Nephron (organoid): ENCODE results near the gene HDAC4.
A peak's percentile ranks its signal among the peaks of the same experiment; 100 is the strongest.

Source experiments
- H3K27ac Mint-ChIP-seq, 3 experiments: 2 replicates each; pipeline ENCODE4 v1.8.0; 2020; ENCODE audit warnings: mixed read lengths in 3 of 3, mild to moderate bottlenecking in 2 of 3, moderate library complexity in 1 of 3
- H3K27me3 Mint-ChIP-seq: 2 replicates; pipeline ENCODE4 v1.8.0; 2021; ENCODE audit warnings: low read depth, mild to moderate bottlenecking, moderate library complexity, mixed read lengths
- H3K36me3 Mint-ChIP-seq: 2 replicates; pipeline ENCODE4 v1.8.0; 2020; ENCODE audit warnings: low read depth, mixed read lengths
- H3K4me1 Mint-ChIP-seq: 2 replicates; pipeline ENCODE4 v1.8.0; 2020; ENCODE audit warnings: mixed read lengths
- H3K4me3 Mint-ChIP-seq, 3 experiments: 2 replicates each; pipeline ENCODE4 v1.8.0; 2020; ENCODE audit warnings: mild to moderate bottlenecking in 3 of 3, mixed read lengths in 3 of 3, moderate library complexity in 2 of 3
- H3K9me3 Mint-ChIP-seq: 2 replicates; pipeline ENCODE4 v1.8.0; 2020; ENCODE audit warnings: mixed read lengths
- TF ChIP-seq, protein P1 (sequence below), 3 experiments: fragments of 200-600 bp; sonication (generic); IDR thresholded peaks; one replicate each; pipeline ENCODE4 v1.5.0; 2021; ENCODE audit warnings: antibody characterized with exemption in 3 of 3; ENCODE audit not compliant: unreplicated experiment in 3 of 3

HDAC4 gene

DNA sequence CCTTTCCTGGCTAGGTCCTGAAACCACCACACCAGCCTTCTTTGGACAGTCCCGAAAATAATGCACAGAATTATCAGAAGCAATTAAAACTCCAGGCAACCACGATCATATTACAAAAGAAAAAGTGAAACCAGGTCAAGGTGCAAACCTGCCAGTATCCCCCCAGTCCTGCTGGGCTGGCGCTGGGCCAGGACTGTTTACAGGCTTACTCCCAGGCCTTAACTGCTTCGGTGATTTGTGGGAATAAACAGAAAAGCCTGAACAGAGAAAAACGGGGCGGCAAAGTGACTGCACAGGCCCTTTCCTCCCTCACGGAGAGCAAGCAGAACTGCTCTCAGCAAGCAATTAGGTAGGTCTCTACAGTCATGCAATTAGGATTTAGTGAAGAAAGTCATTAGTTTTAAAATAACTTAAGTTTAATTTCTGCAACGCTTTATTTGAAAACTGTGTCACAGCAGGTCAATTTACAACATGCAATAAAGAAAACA, 1.3 kb downstream of the HDAC4 start:
- H3K9me3 Mint-ChIP-seq, result peaks cover 8% of the 10 kb centered on the region
- TF ChIP-seq, protein P1, sequence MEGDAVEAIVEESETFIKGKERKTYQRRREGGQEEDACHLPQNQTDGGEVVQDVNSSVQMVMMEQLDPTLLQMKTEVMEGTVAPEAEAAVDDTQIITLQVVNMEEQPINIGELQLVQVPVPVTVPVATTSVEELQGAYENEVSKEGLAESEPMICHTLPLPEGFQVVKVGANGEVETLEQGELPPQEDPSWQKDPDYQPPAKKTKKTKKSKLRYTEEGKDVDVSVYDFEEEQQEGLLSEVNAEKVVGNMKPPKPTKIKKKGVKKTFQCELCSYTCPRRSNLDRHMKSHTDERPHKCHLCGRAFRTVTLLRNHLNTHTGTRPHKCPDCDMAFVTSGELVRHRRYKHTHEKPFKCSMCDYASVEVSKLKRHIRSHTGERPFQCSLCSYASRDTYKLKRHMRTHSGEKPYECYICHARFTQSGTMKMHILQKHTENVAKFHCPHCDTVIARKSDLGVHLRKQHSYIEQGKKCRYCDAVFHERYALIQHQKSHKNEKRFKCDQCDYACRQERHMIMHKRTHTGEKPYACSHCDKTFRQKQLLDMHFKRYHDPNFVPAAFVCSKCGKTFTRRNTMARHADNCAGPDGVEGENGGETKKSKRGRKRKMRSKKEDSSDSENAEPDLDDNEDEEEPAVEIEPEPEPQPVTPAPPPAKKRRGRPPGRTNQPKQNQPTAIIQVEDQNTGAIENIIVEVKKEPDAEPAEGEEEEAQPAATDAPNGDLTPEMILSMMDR (IDR thresholded peaks at IDR 0.05; ENCODE audit: unreplicated experiment in 3 of 3), result no peak
- H3K4me3 Mint-ChIP-seq, result peak overlapping the region; percentile 92 to 97 (median 94)
- peak overlapping the region; percentile 89 to 97 (median 93) for H3K27ac Mint-ChIP-seq
- peaks cover 10% of the 10 kb centered on the region for H3K27me3 Mint-ChIP-seq
- peaks cover 53% of the 10 kb centered on the region for H3K4me1 Mint-ChIP-seq
- H3K36me3 Mint-ChIP-seq, result no peaks in the 10 kb centered on the region

DNA sequence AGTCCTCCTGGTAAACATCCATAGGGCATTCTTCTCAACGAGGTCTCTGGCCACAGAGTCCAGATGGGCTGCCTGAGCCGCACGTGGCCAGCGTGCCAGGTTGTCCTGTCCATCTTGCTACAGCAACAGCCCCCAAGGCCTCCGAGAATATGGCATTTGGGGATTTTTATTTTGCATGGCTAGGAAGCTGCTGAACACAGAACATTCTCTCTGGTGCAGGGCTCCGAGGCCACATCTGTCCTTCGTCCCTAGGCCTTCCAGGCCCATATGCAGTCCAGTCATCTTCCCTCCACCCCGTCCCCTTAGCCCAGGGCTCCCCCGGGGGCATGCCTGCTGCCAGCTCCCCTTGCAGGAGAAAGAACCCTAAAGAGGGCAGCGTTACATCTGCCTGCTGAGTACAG, 2.3 kb downstream of the HDAC4 start:
- Mint-ChIP-seq H3K4me1 (peaks cover 62% of the 10 kb centered on the region), H3K36me3 (no peaks in the 10 kb centered on the region), H3K27me3 (peaks cover 10% of the 10 kb centered on the region), H3K9me3 (peaks cover 4% of the 10 kb centered on the region), H3K27ac (peak overlapping the region; percentile 89 to 97 (median 93)), H3K4me3 (peak overlapping the region; percentile 92 to 97 (median 94))
- TF ChIP-seq, protein P1 (IDR thresholded peaks at IDR 0.05; ENCODE audit: unreplicated experiment in 3 of 3), result no peak

DNA sequence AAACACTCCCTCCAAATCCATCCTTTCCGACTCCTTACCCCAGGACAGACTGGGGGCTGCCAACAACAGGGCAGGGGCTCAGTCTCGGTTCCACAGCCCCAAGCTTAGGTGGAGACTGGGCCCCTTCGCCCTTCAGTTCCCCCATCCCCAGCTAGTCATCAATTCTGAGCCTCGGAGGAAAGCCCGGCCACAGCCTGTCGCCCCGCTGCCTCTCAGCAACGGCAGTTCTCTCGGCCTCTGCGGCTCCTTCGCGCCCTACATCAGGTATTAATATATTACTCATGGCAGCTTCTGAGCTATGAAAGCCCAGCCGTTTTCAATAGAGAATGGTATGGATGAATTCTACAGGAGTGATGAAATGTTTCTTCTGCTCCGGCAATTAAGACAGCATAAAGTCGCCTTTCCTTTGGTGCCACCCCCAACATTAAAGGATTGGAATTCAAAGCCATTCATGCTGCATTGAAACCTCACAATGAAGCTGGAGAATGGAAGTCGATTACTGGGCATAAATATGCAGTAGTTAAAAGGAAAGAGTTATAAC, 2.8 kb downstream of the HDAC4 start:
- TF ChIP-seq, protein P1 (IDR thresholded peaks at IDR 0.05; ENCODE audit: unreplicated experiment in 3 of 3), result no peak
- peaks cover 68% of the 10 kb centered on the region for H3K4me1 Mint-ChIP-seq
- peak overlapping the region; percentile 89 to 97 (median 93) for H3K27ac Mint-ChIP-seq
- peaks cover 4% of the 10 kb centered on the region for H3K9me3 Mint-ChIP-seq
- no peaks in the 10 kb centered on the region for H3K36me3 Mint-ChIP-seq
- H3K4me3 Mint-ChIP-seq, result peak overlapping the region; percentile 92 to 97 (median 94)
- peaks cover 10% of the 10 kb centered on the region for H3K27me3 Mint-ChIP-seq

DNA sequence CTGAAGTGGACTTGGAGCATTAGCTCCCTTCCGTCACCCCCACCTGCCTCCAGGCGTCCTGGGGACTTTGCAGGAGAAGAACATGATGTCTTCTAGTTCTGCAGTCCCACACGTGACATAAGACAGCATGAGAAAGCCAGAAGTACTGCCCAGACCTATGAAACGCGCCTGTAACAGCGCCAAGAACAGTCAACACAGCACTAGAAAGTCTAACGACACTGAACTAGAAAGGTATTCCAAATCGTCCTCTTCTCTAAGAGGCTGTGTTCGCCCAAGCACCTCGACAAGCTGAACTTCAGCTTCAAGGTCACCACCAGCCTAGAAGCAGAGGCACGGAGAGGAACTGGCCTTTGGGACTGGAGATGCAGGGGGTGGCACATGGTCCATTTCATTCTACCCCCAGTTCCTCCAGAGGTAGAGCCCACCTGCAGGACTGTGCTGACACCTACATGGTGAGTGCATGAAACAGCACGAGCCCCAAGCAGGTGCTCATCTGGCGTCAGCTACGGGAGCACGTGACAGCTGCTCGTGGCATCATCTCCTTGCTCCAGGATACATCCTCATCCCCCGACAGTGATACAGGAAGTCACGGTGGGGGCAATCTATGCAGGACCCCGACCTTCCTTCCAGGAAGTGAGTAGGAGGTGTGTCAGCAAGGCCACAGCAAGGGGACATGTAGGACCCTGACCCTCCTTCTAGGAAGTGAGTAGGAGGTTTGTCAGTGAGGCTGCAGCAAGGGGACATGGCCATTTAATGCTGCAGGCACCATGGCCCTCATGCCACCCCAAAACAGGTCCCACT, 3.7 kb downstream of the HDAC4 start:
- Mint-ChIP-seq H3K9me3 (peaks cover 2% of the 10 kb centered on the region), H3K4me3 (peak overlapping the region; percentile 92 to 97 (median 94)), H3K36me3 (no peaks in the 10 kb centered on the region), H3K27ac (peak overlapping the region in 2 of 3 experiments; percentile 64 to 93), H3K27me3 (peaks cover 6% of the 10 kb centered on the region), H3K4me1 (peaks cover 63% of the 10 kb centered on the region)
- TF ChIP-seq, protein P1 (IDR thresholded peaks at IDR 0.05; ENCODE audit: unreplicated experiment in 3 of 3), result peak in 1 of 3 experiments; percentile 26

DNA sequence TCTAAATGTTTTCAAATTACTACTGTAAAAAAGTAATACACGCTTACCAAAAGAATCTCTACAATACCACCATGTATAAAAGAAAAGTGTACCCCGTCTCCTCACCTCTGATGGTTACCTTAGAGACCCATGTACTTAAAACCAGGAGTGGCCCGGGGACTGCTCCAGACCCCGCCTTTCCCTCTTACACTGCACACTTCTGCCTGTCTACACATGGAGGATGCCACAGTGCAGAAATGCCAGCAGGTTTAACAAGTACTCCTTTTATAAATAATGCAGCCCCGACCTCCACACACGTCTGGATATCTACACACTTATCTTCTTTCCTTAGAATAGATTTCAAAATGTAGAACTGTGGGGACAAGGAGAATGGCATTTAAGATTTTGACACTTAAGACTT, 5.3 kb downstream of the HDAC4 start:
- Mint-ChIP-seq H3K36me3 (no peaks in the 10 kb centered on the region), H3K9me3 (no peaks in the 10 kb centered on the region)

More for the DNA sequence above, 5.3 kb downstream of the HDAC4 start:
- H3K27ac Mint-ChIP-seq, result peak overlapping the region in 2 of 3 experiments; percentile 19 to 27
- peaks cover 65% of the 10 kb centered on the region for H3K4me1 Mint-ChIP-seq
- H3K4me3 Mint-ChIP-seq, result peak overlapping the region in 1 of 3 experiments; percentile 10
- H3K27me3 Mint-ChIP-seq, result peaks cover 6% of the 10 kb centered on the region
- TF ChIP-seq, protein P1 (IDR thresholded peaks at IDR 0.05; ENCODE audit: unreplicated experiment in 3 of 3), result no peak
